ENCODE results near the gene LYG1.
"Not testable (repeated sequence)": the region's sequence is repeated elsewhere in the genome, so short reads cannot be mapped to it uniquely, and the experiment has no call there.

LYG1 gene

DNA sequence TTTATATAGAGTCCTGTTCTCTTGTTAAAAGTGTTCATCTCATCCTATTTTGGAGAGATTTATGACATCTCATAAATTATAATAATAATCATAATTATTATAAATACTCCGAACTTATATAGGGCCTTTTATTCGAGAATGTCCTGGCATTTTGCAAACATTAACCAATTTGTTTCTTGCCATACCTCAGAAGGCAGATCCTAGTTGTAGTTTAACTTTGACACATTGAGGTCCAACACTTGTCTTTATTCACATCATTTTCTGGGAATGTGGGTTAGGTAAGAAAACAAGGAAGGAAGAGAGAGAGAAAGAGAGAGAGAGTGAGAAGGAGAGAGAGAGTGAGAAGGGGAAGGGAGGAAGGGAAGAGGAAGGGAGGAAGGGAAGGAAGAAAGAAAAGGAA, at the start of gene LYG1:
Gene LYG1 (minus strand): TSS at position 101 of the 400 bp plus-strand sequence. CDS start 5,527 bp downstream, outside the sequence.
- not testable (repeated sequence) for DNase-seq (ENCODE audit: low read depth in 2 of 2)

DNA sequence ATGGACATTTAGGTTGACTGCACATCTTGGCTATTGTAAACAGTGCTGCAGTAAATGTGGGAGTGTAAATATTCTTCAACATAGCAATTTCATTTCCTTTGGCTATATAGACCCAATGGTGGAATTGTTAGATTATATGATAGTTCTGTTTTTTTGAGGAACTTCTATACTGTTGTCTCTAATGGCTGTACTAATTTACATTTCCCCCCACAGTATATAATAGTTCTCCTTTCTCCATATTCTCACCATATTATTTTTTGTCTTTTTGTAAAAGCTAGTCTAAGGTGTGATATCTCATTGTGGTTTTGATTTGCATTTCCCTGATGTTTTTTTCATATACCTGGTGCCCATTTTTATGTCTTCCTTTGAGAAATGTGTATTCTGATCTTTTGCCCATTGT, 49.2 kb upstream of the LYG1 start:
- no peak for DNase-seq (ENCODE audit: low read depth in 2 of 2)

DNA sequence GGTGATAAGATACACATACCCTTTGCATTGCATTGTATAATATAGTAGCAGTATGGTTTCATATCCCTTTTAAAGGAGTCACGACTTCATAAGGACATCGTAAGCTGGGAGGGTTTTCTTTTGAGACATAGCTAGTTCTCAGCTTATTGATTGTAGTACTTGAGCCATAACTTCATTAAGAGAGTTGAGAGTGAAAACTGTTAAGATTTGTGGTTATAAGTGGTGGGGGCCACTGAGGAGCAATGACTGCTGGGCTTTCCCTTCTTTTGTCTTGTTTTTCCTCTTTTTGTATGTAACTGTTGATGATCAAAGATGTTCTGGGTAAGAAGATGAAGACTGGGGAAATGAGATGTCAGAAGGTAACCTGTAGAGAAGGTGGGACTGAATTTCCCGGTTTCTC, 47.2 kb upstream of the LYG1 start:
- DNase-seq (ENCODE audit: low read depth in 2 of 2) = no peak

DNA sequence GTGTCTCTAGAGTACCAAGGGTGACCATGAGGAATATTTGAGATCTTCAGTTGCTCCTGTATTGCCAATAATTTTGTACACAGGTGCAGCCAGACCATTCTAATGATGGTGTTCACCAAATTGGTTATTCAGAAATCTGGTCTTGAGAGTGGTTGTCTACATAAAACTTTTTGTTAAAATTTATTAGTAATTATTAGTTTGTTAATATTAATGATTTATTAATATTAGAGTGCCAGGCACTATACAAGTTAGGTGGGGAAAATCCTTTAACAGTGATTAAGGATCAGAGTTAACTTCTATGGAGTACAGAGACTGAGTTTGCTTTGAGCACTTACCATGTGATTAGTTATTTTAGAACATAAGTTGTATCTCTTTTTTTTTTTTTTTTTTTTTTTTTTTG, 45.2 kb upstream of the LYG1 start:
- DNase-seq (ENCODE audit: low read depth in 2 of 2) = no peak

DNA sequence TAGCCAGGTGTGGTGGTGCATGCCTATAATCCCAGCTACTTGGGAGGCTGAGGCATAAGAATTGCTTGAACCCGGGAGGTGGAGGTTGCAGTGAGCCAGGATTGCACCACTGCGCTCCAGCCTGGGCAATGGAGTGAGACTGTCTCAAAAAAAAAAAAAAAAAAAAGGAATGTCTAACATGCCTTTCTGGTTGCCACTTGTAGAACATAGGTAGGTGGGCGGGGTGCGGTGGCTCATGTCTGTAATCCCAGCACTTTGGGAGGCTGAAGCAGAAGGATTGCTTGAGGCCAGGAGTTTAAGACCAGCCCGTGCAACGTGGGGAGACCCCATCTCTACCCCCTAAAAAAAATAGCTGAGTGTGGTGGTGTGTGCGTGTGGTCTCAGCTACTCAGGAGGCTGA, 44.4 kb upstream of the LYG1 start:
- not testable (repeated sequence) for DNase-seq (ENCODE audit: low read depth in 2 of 2)

DNA sequence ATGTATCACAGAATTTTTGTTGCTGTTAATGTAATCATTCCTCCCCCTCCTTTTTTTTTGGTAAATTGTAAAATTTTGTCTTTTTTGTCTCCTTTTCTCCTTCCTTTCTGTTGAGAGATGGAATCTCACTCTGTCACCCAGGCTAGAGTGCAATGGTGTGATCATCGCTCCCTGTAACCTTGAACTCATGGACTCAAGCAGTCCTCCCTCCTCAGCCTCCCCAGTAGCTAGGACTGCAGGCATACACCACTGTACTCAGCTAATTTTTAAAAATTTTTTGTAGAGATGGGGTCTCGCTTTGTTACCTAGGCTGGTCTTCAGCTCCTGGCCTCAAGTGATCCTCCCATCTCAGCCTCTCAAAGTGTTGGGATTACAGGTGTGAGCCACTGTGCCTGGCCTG, 41.5 kb upstream of the LYG1 start:
- DNase-seq (ENCODE audit: low read depth in 2 of 2) = no peak

DNA sequence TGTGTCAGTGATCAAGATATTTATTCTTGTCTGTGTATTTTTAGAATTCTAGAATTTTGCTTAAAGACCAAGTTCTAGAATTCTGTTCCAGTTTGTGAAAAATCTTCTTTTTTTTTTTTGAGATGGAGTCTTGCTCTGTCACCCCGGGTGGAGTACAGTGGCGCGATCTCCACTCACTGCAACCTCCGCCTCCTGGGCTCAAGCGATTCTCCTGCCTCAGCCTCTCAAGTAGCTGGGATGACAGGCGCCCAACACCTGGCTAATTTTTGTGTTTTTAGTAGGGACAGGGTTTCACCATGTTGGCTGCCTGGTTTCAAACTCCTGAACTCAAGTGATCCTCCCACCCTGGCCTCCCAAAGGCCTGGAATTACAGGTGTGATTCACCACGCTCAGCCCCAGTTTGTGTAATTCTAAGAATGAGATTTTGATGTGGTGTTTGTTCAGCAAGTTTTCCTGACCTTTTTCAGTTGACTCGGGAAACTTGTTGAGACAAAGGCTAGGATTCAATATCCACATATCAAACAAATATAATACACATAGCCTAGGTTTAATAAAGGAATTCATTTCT, 39.8 kb upstream of the LYG1 start:
- DNase-seq (ENCODE audit: low read depth in 2 of 2) = no peak

DNA sequence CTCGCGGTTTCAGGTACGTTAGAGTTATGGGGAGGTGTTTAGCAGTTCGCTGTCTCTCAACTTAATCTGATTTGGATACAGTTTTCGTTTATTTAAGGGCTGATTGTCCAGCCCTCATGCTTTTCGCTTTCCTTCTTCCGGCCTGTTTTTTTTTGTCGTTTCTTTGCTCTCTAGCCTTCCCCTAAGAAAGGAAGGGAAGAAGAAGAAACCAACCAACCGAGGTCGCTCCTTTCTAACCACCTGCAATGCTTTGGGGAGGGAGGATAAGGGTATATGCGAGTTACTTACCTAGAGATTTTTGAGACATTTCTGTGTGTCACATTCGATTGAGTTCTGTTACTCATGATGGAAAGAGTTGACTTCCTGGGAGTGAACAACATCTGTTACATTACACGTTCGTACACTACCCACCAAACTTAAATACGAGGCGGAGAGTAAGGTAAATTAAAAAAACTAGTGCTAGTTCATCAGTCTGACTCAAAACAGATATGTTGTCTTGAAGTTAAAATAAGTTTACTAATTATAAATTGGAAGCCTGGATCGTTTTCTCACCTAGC, 37.1 kb upstream of the LYG1 start:
- no peak for DNase-seq (ENCODE audit: low read depth in 2 of 2)

DNA sequence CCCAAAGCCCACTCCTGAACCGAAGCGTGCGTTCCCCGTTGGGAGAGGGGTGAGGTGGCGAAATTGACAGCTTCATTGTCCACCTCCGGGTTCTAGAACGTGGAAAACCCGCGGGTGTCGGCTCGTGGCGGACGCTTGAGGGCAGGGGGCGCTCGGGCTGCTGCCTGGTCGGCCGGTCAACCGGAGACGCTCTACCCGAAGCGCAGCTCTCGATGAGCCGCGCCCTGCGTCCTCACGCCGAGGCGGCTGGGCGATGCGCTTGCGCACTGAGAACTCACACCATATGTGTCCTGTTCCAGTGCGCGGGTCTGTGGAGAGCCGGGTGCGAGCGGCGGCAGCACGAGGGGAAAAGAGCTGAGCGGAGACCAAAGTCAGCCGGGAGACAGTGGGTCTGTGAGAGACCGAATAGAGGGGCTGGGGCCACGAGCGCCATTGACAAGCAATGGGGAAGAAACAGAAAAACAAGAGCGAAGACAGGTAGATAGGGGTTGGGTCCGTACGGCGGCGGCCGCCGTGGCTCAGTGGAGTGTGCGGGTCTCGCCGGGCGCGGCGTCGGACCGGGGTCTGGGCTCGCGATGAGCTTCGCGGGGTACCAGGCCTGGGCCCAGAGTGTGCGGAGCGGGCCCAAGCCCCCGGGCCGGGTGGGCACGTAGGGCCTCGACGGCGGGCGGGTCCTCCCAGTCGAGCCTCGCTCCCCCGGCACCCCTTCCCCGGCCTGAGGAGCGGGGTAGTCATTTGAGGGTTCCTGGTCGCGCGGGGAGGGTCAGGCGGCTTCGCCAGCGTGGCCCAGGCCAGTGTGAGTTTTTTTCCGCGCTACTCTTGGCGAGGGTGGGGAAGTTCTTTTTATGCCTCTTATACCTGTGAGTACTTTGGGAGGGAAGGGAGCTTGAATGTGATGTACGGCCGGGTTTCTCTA, 36.4 kb upstream of the LYG1 start, which contains the start of gene EIF5B:
Gene EIF5B (plus strand): TSS at position 277 of the 916 bp plus-strand sequence. CDS start 166 bp downstream, at position 443.
- peak; percentile 83 to 88 for DNase-seq (ENCODE audit: low read depth in 2 of 2)

DNA sequence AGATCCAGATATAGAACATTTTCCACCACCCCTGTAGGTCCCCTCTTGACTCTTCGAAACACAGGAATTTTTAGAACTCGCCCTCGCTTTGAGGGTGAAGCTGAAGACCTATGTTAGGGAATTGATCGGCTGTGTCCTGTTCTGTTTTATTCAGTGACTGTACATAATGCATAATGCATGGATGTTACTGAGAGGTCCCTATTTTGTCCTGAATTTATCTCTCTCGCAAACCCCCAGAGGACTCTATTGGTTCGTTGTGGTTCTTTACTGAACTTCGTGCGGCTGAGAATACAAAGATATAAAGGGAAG, 35.8 kb upstream of the LYG1 start:
- DNase-seq (ENCODE audit: low read depth in 2 of 2) = no peak

DNA sequence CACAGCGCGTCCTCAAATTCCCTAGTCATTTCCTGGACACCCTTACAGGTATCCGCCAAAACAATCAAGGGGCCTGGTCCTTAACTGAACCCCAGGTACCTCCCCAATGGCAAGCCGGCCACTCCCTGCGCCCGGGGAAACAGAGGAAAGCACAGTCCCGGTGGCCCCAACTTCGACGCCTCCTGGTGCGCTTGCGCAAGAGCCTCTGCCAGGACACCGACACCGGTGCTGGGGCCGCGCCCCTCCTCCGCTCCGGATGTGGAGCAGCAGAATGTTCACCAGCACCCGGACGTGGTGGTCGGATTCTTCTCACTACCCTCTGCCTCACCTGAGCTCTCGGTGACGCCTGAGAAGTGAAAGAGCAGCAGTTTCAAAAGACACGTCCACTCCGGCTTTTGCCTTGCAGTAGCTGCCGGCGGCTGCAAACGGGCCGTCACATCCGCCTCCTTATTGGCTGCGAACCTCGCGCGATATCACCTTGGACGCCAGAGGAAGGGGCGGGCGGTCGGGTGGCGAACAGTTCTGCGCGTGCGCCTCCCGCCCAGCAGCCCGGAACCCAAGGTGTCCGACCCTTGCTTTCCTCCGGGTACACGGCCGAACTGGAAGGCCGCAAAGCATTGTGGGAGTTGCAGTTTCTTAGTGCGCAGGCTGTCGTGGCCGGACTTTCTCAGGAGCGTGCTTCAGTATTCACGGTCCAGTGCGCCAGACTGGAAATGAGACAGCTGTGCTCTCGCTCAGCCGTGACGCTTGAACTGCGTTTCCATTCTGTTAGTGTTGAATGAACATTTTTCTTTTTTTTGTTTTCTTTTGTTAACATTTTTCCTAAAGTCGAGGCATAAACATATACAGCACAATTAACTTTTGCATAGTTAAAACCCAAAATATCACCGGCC, 35.2 kb upstream of the LYG1 start, which contains the start of gene TXNDC9:
Gene TXNDC9 (minus strand): TSS at position 423 of the 893 bp plus-strand sequence. CDS start 3,123 bp downstream, outside the sequence.
- DNase-seq (ENCODE audit: low read depth in 2 of 2) = peak; percentile 94 to 96

DNA sequence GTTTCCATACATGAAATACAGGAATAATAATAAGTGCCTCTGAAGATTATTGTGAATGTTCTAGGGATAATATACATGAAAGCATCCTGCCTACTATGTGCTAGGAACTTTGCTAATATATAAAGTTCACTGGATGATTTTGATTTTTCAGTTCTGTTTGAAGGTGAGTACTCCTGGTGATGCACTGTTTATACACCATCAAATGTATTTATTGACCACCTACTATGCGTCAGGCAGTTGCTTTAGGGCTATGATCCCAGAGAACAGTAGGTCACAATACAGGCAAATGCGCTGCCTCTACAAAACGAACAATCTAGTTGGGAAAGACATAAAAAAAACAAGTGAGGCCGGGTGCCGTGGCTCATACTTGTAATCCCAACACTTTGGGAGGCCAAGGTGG, 24.4 kb upstream of the LYG1 start:
- DNase-seq (ENCODE audit: low read depth in 2 of 2) = no peak

DNA sequence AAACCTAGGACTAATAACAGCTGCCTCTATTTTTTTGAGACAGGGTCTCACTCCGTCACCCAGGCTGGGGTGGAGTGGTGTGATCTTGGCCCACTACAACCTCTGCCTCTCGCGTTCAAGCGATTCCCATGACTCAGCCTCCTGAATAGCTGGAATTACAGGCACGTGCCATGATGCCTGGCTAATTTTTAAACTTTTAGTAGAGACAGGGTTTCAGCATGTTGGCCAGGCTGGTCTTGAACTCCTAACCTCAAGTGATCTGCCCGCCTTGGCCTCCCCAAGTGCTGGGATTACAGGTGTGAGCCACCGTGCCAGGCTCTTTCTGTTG, 16.8 kb upstream of the LYG1 start:
- not testable (repeated sequence) for DNase-seq (ENCODE audit: low read depth in 2 of 2)

DNA sequence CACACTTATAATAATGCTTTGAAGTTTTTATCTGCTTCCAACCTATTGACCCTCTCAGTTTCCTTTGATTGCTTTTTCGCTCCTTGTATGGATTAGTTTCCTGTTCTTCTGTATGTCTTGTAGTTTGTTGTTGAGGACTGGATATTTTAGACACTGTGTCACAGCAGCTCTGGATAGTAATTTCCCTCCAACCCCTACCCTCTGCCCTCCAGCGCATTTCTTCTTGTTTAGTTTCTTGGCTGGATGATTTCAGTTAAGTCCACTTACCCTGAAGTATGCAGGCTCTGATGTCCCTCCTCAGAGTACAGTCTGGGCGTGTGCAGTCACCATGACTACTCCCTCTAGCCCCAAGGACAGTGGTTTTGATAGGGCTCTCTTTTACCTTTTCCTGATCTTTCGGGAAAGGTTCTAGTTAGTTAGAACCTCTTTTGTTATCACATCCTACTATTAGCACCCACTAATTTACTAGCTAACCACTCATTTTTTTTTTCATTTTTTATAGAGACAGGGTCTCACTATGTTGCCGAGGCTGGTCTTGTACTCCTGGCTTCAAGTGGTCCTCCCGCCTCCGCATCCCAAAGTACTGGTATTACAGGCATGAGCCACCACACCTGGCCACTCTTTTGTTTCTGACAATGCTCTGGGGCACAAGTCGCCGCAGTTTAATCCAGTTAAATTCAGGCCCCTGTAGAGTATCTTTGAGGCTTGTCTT, 16.3 kb upstream of the LYG1 start:
- no peak for DNase-seq (ENCODE audit: low read depth in 2 of 2)

DNA sequence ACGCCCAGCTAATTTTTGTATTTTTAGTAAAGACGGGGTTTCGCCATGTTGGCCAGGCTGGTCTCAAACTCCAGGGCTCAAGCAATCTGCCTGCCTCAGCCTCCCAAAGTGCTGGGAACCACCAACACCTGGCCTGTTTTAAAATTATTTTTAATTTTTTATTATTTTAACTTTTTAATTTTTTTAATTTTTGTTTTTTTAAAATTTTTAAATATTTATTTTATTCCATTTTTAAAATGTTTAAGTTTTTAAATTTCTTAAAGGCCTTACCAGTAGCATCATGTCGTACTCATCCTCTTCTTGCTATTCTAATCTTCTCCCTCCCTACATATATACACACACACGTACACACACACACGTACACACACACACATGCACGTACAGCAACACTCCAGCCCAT, 1.4 kb downstream of the LYG1 start:
- DNase-seq (ENCODE audit: low read depth in 2 of 2) = no peak

DNA sequence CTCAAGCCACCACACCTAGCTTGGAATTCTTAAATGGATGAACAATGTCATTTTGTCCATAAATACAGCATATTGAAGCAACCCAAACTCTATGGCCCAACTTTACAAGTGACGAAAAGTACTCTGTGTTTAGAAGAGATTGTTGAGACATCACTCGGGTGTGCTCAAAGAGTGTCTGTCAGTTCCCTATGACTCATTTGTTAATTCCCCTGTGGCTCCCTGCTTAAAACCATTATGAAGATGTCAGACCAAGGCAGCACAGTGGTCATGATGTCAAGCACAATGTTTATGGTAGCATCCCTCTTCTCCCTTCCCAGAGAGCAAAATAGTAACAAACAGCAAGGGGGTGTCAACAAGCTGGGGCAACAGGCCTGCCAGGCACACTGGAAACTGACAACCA, 3.0 kb downstream of the LYG1 start:
- DNase-seq (ENCODE audit: low read depth in 2 of 2) = no peak

DNA sequence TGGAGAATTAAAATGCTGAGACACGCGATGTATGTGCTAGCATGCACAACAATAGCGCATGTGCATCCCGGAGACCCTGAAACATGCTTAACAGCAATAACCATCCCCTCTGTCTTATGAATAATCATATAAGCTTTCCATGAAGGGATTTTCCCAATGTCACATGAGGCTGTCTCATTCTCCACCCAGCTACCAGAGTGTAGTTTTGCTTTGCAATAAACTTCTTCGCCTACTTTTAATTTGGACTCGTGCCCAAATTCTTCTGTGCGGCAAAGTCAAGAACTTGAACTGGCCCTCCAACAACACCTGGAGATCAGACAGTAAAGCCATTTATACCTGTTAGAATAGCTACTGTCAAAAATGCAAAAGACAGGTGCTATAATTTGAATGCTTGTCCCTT, 15.5 kb downstream of the LYG1 start:
- no peak for DNase-seq (ENCODE audit: low read depth in 2 of 2)

DNA sequence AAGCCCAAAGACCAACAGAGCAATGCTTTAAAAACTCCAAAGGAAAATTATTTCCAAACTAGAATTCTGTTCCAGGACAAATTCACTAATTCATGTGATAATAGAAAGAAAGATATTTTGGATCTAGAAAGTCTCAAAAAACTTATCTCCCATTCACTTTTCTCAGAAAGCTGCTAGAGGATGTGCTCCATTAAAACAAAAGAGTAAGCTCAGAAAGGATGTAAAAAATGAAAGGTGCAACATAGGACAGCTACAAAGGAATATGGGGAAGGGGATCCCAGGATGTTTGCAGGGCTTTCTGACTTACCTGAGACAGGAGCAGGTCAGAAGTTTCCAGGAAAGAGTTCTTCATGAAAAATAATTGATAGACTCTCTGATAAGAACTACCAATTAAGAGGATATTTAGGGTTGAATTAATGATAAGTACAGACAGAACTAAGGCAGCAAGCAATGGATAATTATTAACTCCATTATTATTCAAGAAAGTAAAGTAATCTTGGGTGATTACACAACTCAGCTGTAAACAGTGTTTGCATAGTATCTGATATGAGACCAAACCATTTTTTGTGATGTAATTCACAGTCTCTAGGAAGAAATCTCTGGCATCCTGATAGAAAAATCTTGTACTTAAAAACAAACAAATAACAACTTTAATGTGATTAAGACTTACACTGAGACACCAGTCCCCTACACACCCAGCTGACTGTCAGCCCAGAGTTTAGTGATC, 20.9 kb downstream of the LYG1 start:
- DNase-seq (ENCODE audit: low read depth in 2 of 2) = no peak

DNA sequence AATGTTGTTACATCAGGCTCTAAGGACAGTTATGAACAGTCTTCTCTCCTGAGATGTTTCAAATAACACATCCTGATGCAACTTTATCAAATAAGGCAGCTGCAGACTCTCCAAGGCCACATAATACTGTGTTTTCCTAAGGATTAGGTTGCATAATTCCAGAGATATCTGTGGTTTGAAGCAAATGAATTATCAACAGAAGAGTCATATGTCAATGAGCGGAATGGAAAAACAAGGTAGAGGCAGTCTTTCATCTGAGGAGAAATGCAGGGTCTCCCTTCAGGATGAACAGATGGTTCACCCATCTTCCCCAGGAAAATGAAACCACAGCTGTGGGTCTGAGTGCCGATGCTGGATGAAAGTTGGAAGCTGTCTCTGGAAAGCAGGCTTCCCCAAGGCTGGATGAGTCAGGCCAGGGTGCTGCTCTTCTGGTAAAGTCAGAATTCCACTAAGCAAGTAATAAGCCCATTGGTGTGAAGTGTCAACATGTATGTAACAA, 22.2 kb downstream of the LYG1 start:
- no peak for DNase-seq (ENCODE audit: low read depth in 2 of 2)

DNA sequence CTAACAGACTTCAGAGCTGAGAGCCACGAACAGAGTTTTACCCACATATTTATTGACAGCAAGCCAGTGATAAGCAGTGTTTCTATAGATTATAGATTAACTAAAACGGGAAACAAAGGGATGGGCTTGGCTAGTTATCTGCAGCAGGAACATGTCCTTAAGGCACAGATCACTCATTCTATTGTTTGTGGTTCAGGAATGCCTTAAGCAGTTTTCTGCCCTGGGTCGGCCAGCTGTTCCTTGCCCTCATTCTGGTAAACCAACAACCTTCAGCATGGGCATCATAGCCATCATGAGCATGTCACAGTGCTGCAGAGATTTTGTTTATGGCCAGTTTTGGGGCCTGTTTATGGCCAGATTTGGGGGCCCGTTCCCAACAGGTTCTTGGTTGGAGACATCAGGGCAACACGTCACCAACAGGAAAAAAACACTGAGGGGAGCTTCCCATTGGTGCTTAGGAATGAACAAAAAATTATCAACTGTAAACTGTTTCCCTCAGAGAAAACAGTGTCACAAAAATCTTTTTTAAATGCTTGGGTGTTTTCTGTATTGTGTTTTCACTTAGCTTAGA, 22.7 kb downstream of the LYG1 start:
- DNase-seq (ENCODE audit: low read depth in 2 of 2) = not testable (repeated sequence)

Data from activated CD8-positive, alpha-beta memory T cell treated with anti-CD3 and anti-CD28 coated beads for 4 hours (primary cell).